AG09309 (cell line): ENCODE measurements around the gene MAMSTR.

ENCODE experiments used
- DNase-seq: peaks from one replicate; pipeline ENCODE4 v3.0.0-alpha.2; 2010; ENCODE audit warnings: low read depth
- H3K4me3 ChIP-seq: 2 replicates; pipeline ENCODE4 v1.5.1; 2011; ENCODE audit warnings: mild to moderate bottlenecking, low read depth, low read length, moderate library complexity; ENCODE audit not compliant: control insufficient read depth
- TF ChIP-seq, protein P1 (sequence below): IDR thresholded peaks from 2 replicates; pipeline ENCODE4 v1.5.1; 2011; ENCODE audit warnings: mild to moderate bottlenecking, low read depth, low read length, inconsistent platforms; ENCODE audit not compliant: insufficient read depth, control insufficient read depth; ENCODE audit errors: missing control alignments

MAMSTR gene

GRCh38 chr19:48668761-48669160 is 50.8 kb downstream of the MAMSTR start:
- DNase-seq = no peak
- H3K4me3 ChIP-seq = no peak overlapping the region
- TF ChIP-seq, protein P1, sequence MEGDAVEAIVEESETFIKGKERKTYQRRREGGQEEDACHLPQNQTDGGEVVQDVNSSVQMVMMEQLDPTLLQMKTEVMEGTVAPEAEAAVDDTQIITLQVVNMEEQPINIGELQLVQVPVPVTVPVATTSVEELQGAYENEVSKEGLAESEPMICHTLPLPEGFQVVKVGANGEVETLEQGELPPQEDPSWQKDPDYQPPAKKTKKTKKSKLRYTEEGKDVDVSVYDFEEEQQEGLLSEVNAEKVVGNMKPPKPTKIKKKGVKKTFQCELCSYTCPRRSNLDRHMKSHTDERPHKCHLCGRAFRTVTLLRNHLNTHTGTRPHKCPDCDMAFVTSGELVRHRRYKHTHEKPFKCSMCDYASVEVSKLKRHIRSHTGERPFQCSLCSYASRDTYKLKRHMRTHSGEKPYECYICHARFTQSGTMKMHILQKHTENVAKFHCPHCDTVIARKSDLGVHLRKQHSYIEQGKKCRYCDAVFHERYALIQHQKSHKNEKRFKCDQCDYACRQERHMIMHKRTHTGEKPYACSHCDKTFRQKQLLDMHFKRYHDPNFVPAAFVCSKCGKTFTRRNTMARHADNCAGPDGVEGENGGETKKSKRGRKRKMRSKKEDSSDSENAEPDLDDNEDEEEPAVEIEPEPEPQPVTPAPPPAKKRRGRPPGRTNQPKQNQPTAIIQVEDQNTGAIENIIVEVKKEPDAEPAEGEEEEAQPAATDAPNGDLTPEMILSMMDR = no peak

DNA sequence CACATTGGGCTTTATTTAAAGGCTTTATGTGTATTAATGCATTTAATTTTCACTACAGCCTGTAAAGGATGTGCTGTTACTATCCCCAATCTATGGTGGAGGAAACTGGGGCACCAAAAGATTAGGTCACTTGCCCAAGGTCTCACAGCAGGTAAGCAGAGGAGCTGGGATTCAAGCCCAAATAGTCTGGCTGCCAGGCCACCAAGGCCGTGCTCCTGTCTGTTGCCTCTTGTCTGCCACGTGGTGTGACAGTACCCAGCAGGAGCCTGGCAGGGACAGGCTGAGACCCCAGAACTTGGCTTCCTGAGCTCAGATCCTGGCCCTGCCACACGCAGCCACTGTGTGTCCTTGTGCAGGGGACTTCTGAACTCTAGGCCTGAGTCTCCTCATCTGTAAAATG is 51.2 kb downstream of the MAMSTR start:
- TF ChIP-seq, protein P1 = no peak
- H3K4me3 ChIP-seq = no peak overlapping the region

GRCh38 chr19:48665786-48666185 is 53.7 kb downstream of the MAMSTR start:
- H3K4me3 ChIP-seq = no peak overlapping the region
- no peak for DNase-seq
- TF ChIP-seq, protein P1 = no peak

More for the DNA sequence above, 51.2 kb downstream of the MAMSTR start:
- DNase-seq = no peak

- no peak for DNase-seq
- H3K4me3 ChIP-seq = no peak overlapping the region
- TF ChIP-seq, protein P1 = no peak
These were observed 55.0 kb downstream of the MAMSTR start for GRCh38 chr19:48664476-48664875.

DNA sequence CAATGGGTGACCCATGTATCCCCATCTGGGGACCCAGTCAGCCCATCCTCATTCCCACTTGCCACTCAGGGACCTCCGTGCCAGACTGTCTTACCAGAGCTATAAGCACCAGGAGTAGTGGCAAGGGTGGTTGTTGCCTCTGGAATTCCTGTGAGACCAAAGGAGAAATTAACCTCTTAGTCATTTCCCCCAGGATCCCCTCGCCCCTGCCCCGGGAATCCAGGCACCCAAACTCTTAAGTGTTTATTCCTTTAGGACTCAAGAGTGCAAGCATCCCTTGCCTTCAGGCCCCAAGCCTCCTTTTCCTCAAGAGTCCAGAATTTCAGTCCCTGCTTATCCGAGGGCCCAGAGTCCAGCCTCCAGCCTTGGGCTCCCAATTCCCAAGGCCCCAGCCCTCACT is 55.9 kb downstream of the MAMSTR start:
- no peak for DNase-seq
- no peak overlapping the region for H3K4me3 ChIP-seq
- TF ChIP-seq, protein P1 = no peak
